HFFc6 (cell line): Measurements from ENCODE around the gene POLE. TPM values are rescaled to one million over a fixed set of nuclear protein-coding genes. Genes with fewer than 3 reads are reported as not detected.

Source experiments
- DNase-seq: peaks from one replicate; pipeline ENCODE4 v3.0.0-alpha.2; 2018
- H3K27ac Mint-ChIP-seq: 2 replicates; pipeline ENCODE4 v1.8.0; 2020; ENCODE audit warnings: mild to moderate bottlenecking, mixed read lengths
- H3K27me3 Mint-ChIP-seq: 2 replicates; pipeline ENCODE4 v1.8.0; 2021; ENCODE audit warnings: mild to moderate bottlenecking, moderate library complexity, mixed read lengths; ENCODE audit not compliant: insufficient read depth
- H3K36me3 Mint-ChIP-seq: 2 replicates; pipeline ENCODE4 v1.8.0; 2021; ENCODE audit warnings: low read depth, mixed read lengths
- H3K4me1 Mint-ChIP-seq: 2 replicates; pipeline ENCODE4 v1.8.0; 2020; ENCODE audit warnings: low read depth, mixed read lengths
- H3K4me3 Mint-ChIP-seq: 2 replicates; pipeline ENCODE4 v1.8.0; 2020; ENCODE audit warnings: mild to moderate bottlenecking, moderate library complexity, mixed read lengths
- H3K9me3 Mint-ChIP-seq: 2 replicates; pipeline ENCODE4 v1.8.0; 2020; ENCODE audit warnings: mild to moderate bottlenecking, mixed read lengths
- CTCF ChIP-seq: fragments of 200-600 bp; sonication (generic); IDR thresholded peaks from 2 replicates; pipeline ENCODE4 v1.5.0; 2021; ENCODE audit warnings: antibody characterized with exemption, mild to moderate bottlenecking
- microRNA-seq: library from miRNA; unstranded; fragments of <30 nt; microRNA quantifications from one replicate; pipeline ENCODE4, GENCODE V29; 2019
- total RNA-seq, 6 experiments: library from RNA; stranded (reverse); fragmentation: NEBNext Ultra II Directional; extraction: Animal tissue kit (Norgen Biotek cat#: 25700); gene quantifications; 2 replicates in 1 of 6; 3 replicates in 5 of 6; pipeline ENCODE4 v1.2.3, GENCODE V29; 2021

The POLE gene
- total RNA-seq, 6 experiments from 2014 or later, result 19.4 to 35.5 (median 29.3) TPM

- H3K36me3 Mint-ChIP-seq, result peaks cover 5% of the 10 kb centered on the region; the same call in 1 of the 2 replicates
- no peak overlapping the region for H3K27ac Mint-ChIP-seq
- TF ChIP-seq CTCF, result no peak
- H3K4me1 Mint-ChIP-seq, result no peaks in the 10 kb centered on the region
- H3K27me3 Mint-ChIP-seq, result no peaks in the 10 kb centered on the region; the same call in 1 of the 2 replicates
- no peak overlapping the region for H3K4me3 Mint-ChIP-seq
- no peak for DNase-seq
- no peaks in the 10 kb centered on the region for H3K9me3 Mint-ChIP-seq
These were observed 112.7 kb downstream of the POLE start for GRCh38 chr12:132574271-132574996.

Small RNA genes lying within 50 kb of the gene (microRNA-seq; reads per million reads assigned to microRNA genes)
- gene MIR6763, result 7.7 reads per million, percentile 2 among the genes with 10 or more reads in this experiment

Other genes with a start within 250 kb of the POLE start
- 10 to 100 TPM; 25.1 to 34.0 (median 30.1) TPM for gene FBRSL1, start 197.2 kb downstream of the POLE start, total RNA-seq
- gene LRCOL1, start 76.8 kb downstream of the POLE start, total RNA-seq, result under 1 TPM; 0.23 to 1.00 (median 0.52) TPM
- gene P2RX2, start 68.6 kb downstream of the POLE start, total RNA-seq, result not detected
- 10 to 100 TPM; 19.8 to 22.6 (median 21.9) TPM for gene PXMP2, start 245 bp upstream of the POLE start, total RNA-seq
- gene PGAM5, start 23.5 kb upstream of the POLE start, total RNA-seq, result 10 to 100 TPM; 33.5 to 46.0 (median 39.2) TPM
- gene ANKLE2, start 74.5 kb upstream of the POLE start, total RNA-seq, result 10 to 100 TPM; 43.7 to 54.6 (median 47.2) TPM
- 100 to 1,000 TPM; 108 to 121 (median 115) TPM for gene GOLGA3, start 141.5 kb upstream of the POLE start, total RNA-seq
- 10 to 100 TPM; 23.1 to 30.0 (median 26.2) TPM for gene CHFR, start 200.3 kb upstream of the POLE start, total RNA-seq